Duodenal mucosa (tissue), 2 donors: ENCODE data around the gene CDK12.
A peak's percentile ranks its signal among the peaks of the same experiment; 100 is the strongest.
"Not testable (repeated sequence)": the region's sequence is repeated elsewhere in the genome, so short reads cannot be mapped to it uniquely, and the experiment has no call there.

Source experiments
- H3K27ac ChIP-seq: one replicate; pipeline ENCODE4 v1.7.0; 2013; ENCODE audit warnings: low read depth, low read length
- H3K27me3 ChIP-seq, 2 donors: one replicate each; pipeline ENCODE4 v1.7.0; 2013; ENCODE audit warnings: low read length in 2 of 2, control low read depth in 1 of 2; ENCODE audit not compliant: insufficient read depth in 2 of 2, control insufficient read depth in 1 of 2
- H3K36me3 ChIP-seq, 2 donors: one replicate each; pipeline ENCODE4 v1.7.0; 2013; ENCODE audit warnings: low read length in 2 of 2, control low read depth in 1 of 2; ENCODE audit not compliant: insufficient read depth in 2 of 2, control insufficient read depth in 1 of 2
- H3K4me1 ChIP-seq, 2 donors: one replicate each; pipeline ENCODE4 v1.7.0; 2013; ENCODE audit warnings: low read length in 2 of 2, control low read depth in 1 of 2; ENCODE audit not compliant: insufficient read depth in 2 of 2, control insufficient read depth in 1 of 2
- H3K4me3 ChIP-seq, 2 donors: one replicate each; pipeline ENCODE4 v1.7.0; 2013; ENCODE audit warnings: low read length in 2 of 2, low read depth in 1 of 2
- H3K9ac ChIP-seq, 2 donors: one replicate each; pipeline ENCODE4 v1.7.0; 2013; ENCODE audit warnings: low read length in 2 of 2, low read depth in 1 of 2
- H3K9me3 ChIP-seq, 2 donors: one replicate each; pipeline ENCODE4 v1.7.0; 2013; ENCODE audit warnings: low read length in 2 of 2, control low read depth in 1 of 2; ENCODE audit not compliant: control insufficient read depth in 1 of 2

Gene CDK12

DNA sequence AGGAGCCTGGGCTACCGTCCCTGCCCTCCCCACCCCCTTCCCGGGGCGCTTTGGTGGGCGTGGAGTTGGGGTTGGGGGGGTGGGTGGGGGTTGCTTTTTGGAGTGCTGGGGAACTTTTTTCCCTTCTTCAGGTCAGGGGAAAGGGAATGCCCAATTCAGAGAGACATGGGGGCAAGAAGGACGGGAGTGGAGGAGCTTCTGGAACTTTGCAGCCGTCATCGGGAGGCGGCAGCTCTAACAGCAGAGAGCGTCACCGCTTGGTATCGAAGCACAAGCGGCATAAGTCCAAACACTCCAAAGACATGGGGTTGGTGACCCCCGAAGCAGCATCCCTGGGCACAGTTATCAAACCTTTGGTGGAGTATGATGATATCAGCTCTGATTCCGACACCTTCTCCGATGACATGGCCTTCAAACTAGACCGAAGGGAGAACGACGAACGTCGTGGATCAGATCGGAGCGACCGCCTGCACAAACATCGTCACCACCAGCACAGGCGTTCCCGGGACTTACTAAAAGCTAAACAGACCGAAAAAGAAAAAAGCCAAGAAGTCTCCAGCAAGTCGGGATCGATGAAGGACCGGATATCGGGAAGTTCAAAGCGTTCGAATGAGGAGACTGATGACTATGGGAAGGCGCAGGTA is 762 bp downstream of the CDK12 start:
- Histone ChIP-seq H3K4me1 (peaks cover 10 to 30% of the 10 kb centered on the region in 2 donors), H3K36me3 (no peaks in the 10 kb centered on the region), H3K27ac (peak overlapping the region; percentile 95), H3K9ac (peak overlapping the region; percentile 79 to 98), H3K4me3 (peak overlapping the region; percentile 89 to 92), H3K27me3 (no peaks in the 10 kb centered on the region), H3K9me3 (no peaks in the 10 kb centered on the region)

DNA sequence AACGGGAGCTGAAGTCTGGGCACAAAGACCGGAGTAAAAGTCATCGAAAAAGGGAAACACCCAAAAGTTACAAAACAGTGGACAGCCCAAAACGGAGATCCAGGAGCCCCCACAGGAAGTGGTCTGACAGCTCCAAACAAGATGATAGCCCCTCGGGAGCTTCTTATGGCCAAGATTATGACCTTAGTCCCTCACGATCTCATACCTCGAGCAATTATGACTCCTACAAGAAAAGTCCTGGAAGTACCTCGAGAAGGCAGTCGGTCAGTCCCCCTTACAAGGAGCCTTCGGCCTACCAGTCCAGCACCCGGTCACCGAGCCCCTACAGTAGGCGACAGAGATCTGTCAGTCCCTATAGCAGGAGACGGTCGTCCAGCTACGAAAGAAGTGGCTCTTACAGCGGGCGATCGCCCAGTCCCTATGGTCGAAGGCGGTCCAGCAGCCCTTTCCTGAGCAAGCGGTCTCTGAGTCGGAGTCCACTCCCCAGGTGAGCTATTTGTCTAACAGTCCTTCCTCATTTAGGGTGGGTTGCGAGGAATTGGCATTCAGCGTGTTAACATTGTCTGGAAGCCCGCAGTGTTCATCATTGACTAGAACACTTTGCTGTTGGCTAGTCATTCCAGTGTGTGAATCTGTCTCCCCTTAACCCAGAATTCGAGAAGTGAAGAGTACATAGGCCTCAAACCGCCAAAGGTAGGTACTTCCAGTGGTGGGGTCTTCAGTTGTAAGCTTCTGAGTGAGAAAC is 1.5 kb downstream of the CDK12 start:
- Histone ChIP-seq H3K9ac (peak overlapping the region; percentile 71 to 98), H3K4me1 (peaks cover 10 to 30% of the 10 kb centered on the region in 2 donors)

DNA sequence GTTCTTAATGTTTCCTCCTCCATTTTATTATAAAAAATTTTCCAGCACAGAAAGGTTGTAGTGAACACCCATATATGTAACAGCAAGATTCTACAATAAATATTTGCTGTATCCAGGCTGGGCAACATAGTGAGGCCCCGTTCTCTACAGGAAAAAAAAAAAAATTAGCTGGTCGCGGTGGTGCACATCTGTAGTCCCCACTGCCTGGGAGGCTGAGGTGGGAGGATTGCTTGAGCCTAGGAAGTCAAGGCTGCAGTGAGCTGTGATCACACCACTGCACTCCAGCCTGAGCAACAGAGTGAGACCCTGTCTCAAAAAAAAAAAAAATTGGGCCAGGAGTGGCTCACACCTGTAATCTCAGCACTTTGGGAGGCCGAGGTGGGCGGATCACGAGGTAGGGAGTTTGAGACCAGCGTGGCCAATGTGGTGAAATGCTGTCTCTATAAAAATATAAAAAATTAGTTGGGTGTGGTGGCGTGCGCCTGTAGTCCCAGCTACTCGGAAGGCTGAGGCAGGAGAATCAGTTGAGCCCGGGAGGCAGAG is 3.4 kb downstream of the CDK12 start:
- H3K9ac ChIP-seq, H3K27ac ChIP-seq, H3K9me3 ChIP-seq, H3K27me3 ChIP-seq: not testable (repeated sequence)
- Histone ChIP-seq H3K36me3 (peaks cover 0 to 12% of the 10 kb centered on the region in 2 donors), H3K4me3 (peak overlapping the region; percentile 11 to 92), H3K4me1 (peaks cover 10 to 30% of the 10 kb centered on the region in 2 donors)

More for the DNA sequence above, 1.5 kb downstream of the CDK12 start:
- H3K27ac ChIP-seq, result no peak overlapping the region
- no peaks in the 10 kb centered on the region for H3K27me3 ChIP-seq
- H3K9me3 ChIP-seq, result no peaks in the 10 kb centered on the region
- H3K4me3 ChIP-seq, result peak overlapping the region; percentile 89 to 92
- peaks cover 0 to 6% of the 10 kb centered on the region in 2 donors for H3K36me3 ChIP-seq

DNA sequence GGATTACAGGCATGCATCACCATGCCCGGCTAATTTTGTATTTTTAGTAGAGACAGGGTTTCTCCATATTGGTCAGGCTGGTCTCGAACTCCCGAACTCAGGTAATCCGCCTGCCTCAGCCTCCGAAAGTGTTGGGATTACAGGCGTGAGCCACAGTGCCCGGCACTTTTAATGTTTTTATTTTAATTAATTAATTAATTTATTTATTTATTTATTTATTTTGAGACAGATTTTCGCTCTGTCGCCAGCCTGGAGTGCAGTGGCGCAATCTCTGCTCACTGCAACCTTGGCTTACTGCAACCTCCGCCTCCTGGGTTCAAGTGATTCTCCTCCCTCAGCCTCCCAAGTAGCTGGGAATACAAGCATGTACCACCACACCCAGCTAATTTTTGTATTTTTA is 7.3 kb downstream of the CDK12 start:
- not testable (repeated sequence) for H3K27me3 ChIP-seq, H3K27ac ChIP-seq, H3K4me3 ChIP-seq, H3K9ac ChIP-seq, H3K9me3 ChIP-seq
- Histone ChIP-seq H3K36me3 (peaks cover 0 to 37% of the 10 kb centered on the region in 2 donors), H3K4me1 (peaks cover 10 to 20% of the 10 kb centered on the region in 2 donors)

DNA sequence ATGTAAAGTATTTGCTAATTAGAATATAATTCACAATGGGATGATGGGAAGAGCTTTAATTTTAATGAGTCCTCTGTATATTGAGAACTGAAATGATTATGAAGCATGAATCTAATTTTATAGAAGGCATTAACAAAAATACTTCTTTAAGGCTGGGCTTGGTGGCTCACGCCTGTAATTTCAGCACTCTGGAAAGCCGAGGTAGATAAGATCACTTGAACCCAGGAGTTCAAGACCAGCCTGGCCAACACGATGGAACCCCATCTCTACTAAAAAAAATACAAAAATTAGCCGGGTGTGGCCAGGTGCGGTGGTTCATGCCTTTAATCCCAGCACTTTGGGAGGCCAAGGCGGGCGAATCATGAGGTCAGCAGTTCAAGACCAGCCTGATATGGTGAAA is 12.0 kb downstream of the CDK12 start:
- peaks cover 6 to 53% of the 10 kb centered on the region in 2 donors for H3K36me3 ChIP-seq
- no peak overlapping the region for H3K27ac ChIP-seq

DNA sequence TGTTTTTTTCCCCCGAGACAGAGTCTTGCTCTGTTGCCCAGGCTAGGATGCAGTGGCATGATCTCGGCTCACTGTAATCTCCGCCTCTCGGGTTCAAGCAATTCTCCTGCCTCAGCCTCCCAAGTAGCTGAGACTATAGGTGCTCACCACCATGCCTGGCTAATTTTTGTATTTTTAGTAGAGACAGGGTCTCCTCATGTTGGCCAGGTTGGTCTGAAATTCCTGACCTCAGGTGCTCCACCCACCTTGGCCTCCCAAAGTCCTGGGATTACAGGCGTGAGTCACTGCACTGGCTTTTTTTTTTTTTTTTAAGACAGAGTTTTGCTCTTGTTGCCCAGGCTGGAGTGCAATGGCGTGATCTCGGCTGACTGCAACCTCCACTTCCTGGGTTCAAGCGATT is 18.3 kb downstream of the CDK12 start:
- not testable (repeated sequence) for H3K27me3 ChIP-seq, H3K9me3 ChIP-seq, H3K4me1 ChIP-seq, H3K27ac ChIP-seq, H3K9ac ChIP-seq, H3K4me3 ChIP-seq
- peaks cover 0 to 25% of the 10 kb centered on the region in 2 donors for H3K36me3 ChIP-seq

More for the DNA sequence above, 12.0 kb downstream of the CDK12 start:
- no peak overlapping the region for H3K9ac ChIP-seq
- H3K9me3 ChIP-seq, result no peaks in the 10 kb centered on the region
- no peaks in the 10 kb centered on the region for H3K4me1 ChIP-seq
- H3K4me3 ChIP-seq, result no peak overlapping the region
- no peaks in the 10 kb centered on the region for H3K27me3 ChIP-seq

DNA sequence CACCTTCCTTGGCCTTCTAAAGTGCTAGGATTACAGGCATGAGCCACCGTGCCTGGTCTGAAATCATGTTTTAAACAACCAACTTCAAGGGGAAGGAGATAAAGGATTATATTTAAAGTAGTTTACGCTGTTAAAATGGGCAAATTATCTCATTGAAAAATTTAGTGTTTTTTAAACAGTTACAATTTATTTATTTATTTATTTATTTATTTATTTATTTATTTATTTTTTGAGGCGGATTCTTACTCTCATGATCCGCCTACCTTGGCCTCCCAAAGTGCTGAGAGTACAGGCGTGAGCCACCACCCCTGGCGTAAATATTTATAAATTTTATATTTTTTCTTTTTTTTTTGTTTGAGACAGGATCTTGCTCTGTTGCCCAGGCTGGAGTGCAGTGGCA is 22.2 kb downstream of the CDK12 start:
- Histone ChIP-seq H3K9me3 (no peaks in the 10 kb centered on the region), H3K4me3 (no peak overlapping the region), H3K9ac (no peak overlapping the region), H3K27me3 (no peaks in the 10 kb centered on the region), H3K27ac (no peak overlapping the region), H3K36me3 (peaks cover 0 to 9% of the 10 kb centered on the region in 2 donors), H3K4me1 (no peaks in the 10 kb centered on the region)

DNA sequence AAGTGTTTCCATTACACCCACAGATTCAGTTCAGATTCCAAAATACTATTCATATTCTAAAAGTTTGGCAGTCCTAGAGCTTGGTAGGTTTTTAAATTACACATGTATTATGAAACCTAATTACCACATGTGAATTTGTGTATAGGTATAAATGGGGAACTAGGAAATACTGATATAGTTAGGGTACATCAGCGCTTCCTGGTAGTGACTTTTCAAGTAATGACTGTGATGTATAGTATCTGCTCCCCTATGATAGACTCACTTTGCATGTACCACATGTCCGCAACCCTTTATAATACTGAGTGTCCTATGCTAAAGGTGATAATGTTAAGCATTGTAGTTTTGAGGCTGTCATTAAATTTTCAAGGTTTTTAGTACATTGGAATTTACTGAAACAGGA is 22.9 kb downstream of the CDK12 start:
- no peak overlapping the region for H3K27ac ChIP-seq
- no peak overlapping the region for H3K9ac ChIP-seq
- no peaks in the 10 kb centered on the region for H3K27me3 ChIP-seq
- H3K4me3 ChIP-seq, result no peak overlapping the region
- H3K36me3 ChIP-seq, result peaks cover 0 to 7% of the 10 kb centered on the region in 2 donors
- H3K9me3 ChIP-seq, result no peaks in the 10 kb centered on the region
- no peaks in the 10 kb centered on the region for H3K4me1 ChIP-seq

DNA sequence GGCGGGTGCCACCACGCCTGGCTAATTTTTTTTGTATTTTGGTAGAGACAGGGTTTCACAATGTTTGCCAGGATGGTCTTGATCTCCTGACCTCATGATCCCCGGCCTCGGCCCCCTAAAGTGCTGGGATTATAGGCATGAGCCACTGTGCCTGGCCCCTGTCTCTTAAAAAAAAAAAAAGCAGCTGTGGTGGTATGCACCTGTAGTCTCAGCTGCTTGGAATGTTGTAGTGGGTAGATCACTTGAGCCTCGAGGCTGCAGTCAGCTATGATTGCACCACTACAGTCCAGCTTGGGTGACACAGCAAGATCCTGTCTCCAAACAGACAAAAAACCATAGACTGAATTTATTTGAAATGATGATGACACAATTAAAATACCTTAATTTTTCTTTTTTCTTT is 24.3 kb downstream of the CDK12 start:
- no peak overlapping the region for H3K9ac ChIP-seq
- H3K27ac ChIP-seq, result no peak overlapping the region
- H3K4me1 ChIP-seq, result no peaks in the 10 kb centered on the region
- H3K27me3 ChIP-seq, result no peaks in the 10 kb centered on the region
- no peak overlapping the region for H3K4me3 ChIP-seq
- H3K9me3 ChIP-seq, result no peaks in the 10 kb centered on the region
- H3K36me3 ChIP-seq, result peaks cover 3 to 5% of the 10 kb centered on the region in 2 donors

DNA sequence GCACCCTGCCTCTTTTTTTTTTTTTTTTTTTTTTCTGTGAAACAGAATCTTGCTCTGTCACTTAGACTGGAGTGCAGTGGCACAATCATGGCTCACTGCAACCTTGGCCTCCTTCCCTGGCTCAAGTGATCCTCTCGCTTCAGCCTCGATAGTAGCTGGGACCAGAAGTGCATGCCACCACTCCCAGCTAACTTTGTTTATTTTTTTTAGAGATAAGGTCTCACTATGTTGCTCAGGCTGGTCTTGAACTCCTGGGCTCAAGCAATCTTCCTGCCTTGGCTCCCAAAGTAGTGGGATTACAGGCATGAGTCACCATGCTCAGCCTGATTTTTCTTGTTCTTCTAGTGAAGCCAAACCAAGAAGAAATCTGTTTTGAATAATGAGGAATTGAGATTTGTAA is 25.0 kb downstream of the CDK12 start:
- Histone ChIP-seq H3K27ac (no peak overlapping the region), H3K27me3 (no peaks in the 10 kb centered on the region), H3K4me1 (no peaks in the 10 kb centered on the region), H3K9me3 (no peaks in the 10 kb centered on the region), H3K9ac (no peak overlapping the region), H3K36me3 (peaks cover 6 to 10% of the 10 kb centered on the region in 2 donors), H3K4me3 (no peak overlapping the region)
